K562 (cell line): ENCODE measurements around the gene ITGB2. TPM values are rescaled to one million over a fixed set of nuclear protein-coding genes. Genes with fewer than 3 reads are reported as not detected.

ENCODE experiments used
- ARID1B ChIP-seq: fragments of 450-650 bp; IDR thresholded peaks from 2 replicates; pipeline ENCODE4 v1.6.1; 2016; ENCODE audit warnings: antibody characterized with exemption, mild to moderate bottlenecking, inconsistent platforms
- CBX2 ChIP-seq: fragments of 200-600 bp; sonication (generic); IDR thresholded peaks from one replicate; pipeline ENCODE4 v1.6.1; 2012; ENCODE audit warnings: mild to moderate bottlenecking, low read length, inconsistent platforms; ENCODE audit not compliant: insufficient read depth, poor library complexity, severe bottlenecking
- FIP1L1 ChIP-seq: fragments of 200-400 bp; formaldehyde crosslinking; IDR thresholded peaks from 2 replicates; pipeline ENCODE4 v1.6.1; 2018; ENCODE audit warnings: mild to moderate bottlenecking, low read depth, low read length; ENCODE audit not compliant: poor library complexity, severe bottlenecking
- GABPB1 ChIP-seq: sonication (generic); formaldehyde crosslinking; IDR thresholded peaks from 2 replicates; pipeline ENCODE4 v1.8.0; 2022; ENCODE audit warnings: mild to moderate bottlenecking, missing genetic modification reagents
- HDAC1 ChIP-seq, 2 experiments: fragments of 450-650 bp; IDR thresholded peaks; 2 replicates each; pipeline ENCODE4 v1.6.1; 2016 to 2017; ENCODE audit warnings: inconsistent platforms in 1 of 2, mild to moderate bottlenecking in 1 of 2, moderate library complexity in 1 of 2
- LEF1 ChIP-seq: fragments of 450-650 bp; IDR thresholded peaks from 2 replicates; pipeline ENCODE4 v1.6.1; 2016; ENCODE audit warnings: mild to moderate bottlenecking
- MECOM ChIP-seq: fragments of 250-450 bp; sonication (Bioruptor Pico); IDR thresholded peaks from 2 replicates; pipeline ENCODE4 v1.8.0; 2022; ENCODE audit warnings: inconsistent platforms
- MIER1 ChIP-seq: fragments of 450-650 bp; IDR thresholded peaks from 2 replicates; pipeline ENCODE4 v1.6.1; 2016; ENCODE audit warnings: antibody characterized with exemption, mild to moderate bottlenecking, low read depth
- MYNN ChIP-seq, 2 experiments: sonication (generic); formaldehyde crosslinking in 1 of 2; IDR thresholded peaks; 2 replicates each; pipeline versions ENCODE4 v1.5.0 to v1.6.1; 2016 to 2020; ENCODE audit warnings: antibody characterized with exemption in 1 of 2, missing genetic modification reagents in 1 of 2
- PCBP2 ChIP-seq: fragments of 200-400 bp; formaldehyde crosslinking; IDR thresholded peaks from 2 replicates; pipeline ENCODE4 v1.6.1; 2018; ENCODE audit warnings: low read length, low read depth, mild to moderate bottlenecking, moderate library complexity; ENCODE audit not compliant: poor library complexity, severe bottlenecking
- SIN3B ChIP-seq: fragments of 450-650 bp; IDR thresholded peaks from 2 replicates; pipeline ENCODE4 v1.6.1; 2017; ENCODE audit warnings: low read depth, mild to moderate bottlenecking, moderate library complexity
- SRSF1 ChIP-seq: fragments of 200-400 bp; formaldehyde crosslinking; IDR thresholded peaks from 2 replicates; pipeline ENCODE4 v1.6.1; 2017; ENCODE audit warnings: mild to moderate bottlenecking, low read depth, low read length, moderate library complexity
- STAG1 ChIP-seq: sonication (generic); formaldehyde crosslinking; IDR thresholded peaks from 2 replicates; pipeline ENCODE4 v1.5.0; 2020; ENCODE audit warnings: missing genetic modification reagents, borderline replicate concordance
- U2AF2 ChIP-seq: fragments of 200-400 bp; formaldehyde crosslinking; optimal IDR thresholded peaks from 2 replicates; pipeline ENCODE3; 2017; ENCODE audit warnings: low read depth, mild to moderate bottlenecking, low read length
- ZNF24 ChIP-seq: fragments of 450-650 bp; IDR thresholded peaks from 2 replicates; pipeline ENCODE4 v1.6.1; 2016
- ZNF584 ChIP-seq: fragments of 200-800 bp; sonication (Bioruptor generic); IDR thresholded peaks from 2 replicates; pipeline ENCODE4 v1.6.1; 2016; ENCODE audit warnings: low read depth, mild to moderate bottlenecking, missing genetic modification characterization, missing compliant biosample characterization
- ZNF699 ChIP-seq: fragments of 250-450 bp; sonication (Bioruptor Pico); IDR thresholded peaks from 2 replicates; pipeline ENCODE4 v1.8.0; 2021; ENCODE audit warnings: mild to moderate bottlenecking, moderate library complexity; ENCODE audit not compliant: insufficient replicate concordance
- polyA plus RNA-seq, 8 experiments: library from polyadenylated mRNA; depleted of rRNA in 4 of 8; stranded (reverse) in 5 of 8; unstranded in 3 of 8; fragments of >200 nt; fragmentation: Nextera tagmentation in 2 of 8; fragmentation: Illumina TruSeq in 1 of 8; extraction: Ambion mirVana in 2 of 8; extraction: Trizol in 1 of 8; gene quantifications; 2 replicates each; pipeline versions ENCODE4 v1.2.1 to v1.2.3, GENCODE V29; 2011 to 2014; ENCODE audit warnings: inconsistent platforms in 1 of 8, missing spikeins in 1 of 8
- total RNA-seq, 7 experiments: library from RNA; depleted of rRNA in 6 of 7; stranded (reverse); fragments of >200 nt in 6 of 7; fragmentation: Illumina TruSeq in 2 of 7; extraction: Trizol in 2 of 7; gene quantifications; 2 replicates each; pipeline versions ENCODE4 v1.2.1 to v1.2.3, GENCODE V29; 2011 to 2021; ENCODE audit warnings: low replicate concordance in 1 of 7
- TF ChIP-seq, protein P1 (sequence below): fragments of 150-350 bp; conservative IDR thresholded peaks from 2 replicates; pipeline ENCODE4 v1.6.1; 2014; ENCODE audit warnings: low read length
- TF ChIP-seq, protein P2 (sequence below), 3 experiments: fragments of 200-800 bp in 1 of 3; sonication (Bioruptor generic) in 1 of 3; sonication (generic) in 1 of 3; formaldehyde crosslinking in 1 of 3; IDR thresholded peaks; 2 replicates each; pipeline versions ENCODE4 v1.6.1 to v1.8.0; 2016 to 2022; ENCODE audit warnings: mild to moderate bottlenecking in 2 of 3, missing compliant biosample characterization in 2 of 3, missing genetic modification characterization in 2 of 3, missing genetic modification reagents in 1 of 3
- TF ChIP-seq, protein P3 (sequence below): sonication (generic); formaldehyde crosslinking; IDR thresholded peaks from 2 replicates; pipeline ENCODE4 v1.8.0; 2023; ENCODE audit warnings: mild to moderate bottlenecking, missing genetic modification reagents

ITGB2 gene
- total and polyA plus RNA-seq, 9 of the 15 experiments (the other 6 are each of a cell fraction or from before 2014, with no cell fraction given): 0.07 to 1.3 (median 0.51) TPM; not detected in 2

DNA sequence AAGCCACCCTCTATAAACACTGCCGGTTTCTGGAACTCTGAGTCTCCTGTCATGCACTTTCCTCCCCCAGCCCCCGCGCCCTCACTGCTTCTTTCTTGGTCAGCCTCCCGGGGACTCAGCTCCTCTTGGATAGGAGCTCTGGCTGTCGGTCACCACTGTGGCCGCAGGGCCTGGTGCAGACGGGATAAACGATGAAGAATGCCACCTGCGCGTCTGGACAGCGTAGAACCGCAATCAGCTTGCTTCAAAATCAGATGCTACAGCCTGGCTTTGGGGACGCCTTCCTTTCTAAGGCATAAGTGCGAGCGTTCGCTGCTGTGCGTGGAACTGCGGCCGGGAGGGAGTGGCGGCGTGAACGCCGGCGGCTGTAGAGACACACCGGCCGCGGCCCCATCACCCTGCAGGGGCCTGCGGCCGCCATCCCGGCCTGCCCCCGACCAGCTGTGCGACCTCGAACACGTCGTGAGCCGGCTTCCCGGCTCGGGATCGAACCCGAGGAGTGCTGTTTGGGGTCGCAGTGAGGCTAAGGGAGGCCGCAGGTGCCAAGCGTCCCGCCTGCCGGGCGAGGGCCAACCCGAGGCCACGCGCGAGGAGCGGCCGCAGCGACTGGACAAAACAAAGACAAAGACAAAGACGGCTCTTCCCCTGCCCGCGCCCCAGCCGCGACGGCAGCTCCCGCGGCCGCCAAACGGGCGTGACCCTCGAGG is 47.9 kb downstream of the ITGB2 start (continued):
- TF ChIP-seq, protein P1, sequence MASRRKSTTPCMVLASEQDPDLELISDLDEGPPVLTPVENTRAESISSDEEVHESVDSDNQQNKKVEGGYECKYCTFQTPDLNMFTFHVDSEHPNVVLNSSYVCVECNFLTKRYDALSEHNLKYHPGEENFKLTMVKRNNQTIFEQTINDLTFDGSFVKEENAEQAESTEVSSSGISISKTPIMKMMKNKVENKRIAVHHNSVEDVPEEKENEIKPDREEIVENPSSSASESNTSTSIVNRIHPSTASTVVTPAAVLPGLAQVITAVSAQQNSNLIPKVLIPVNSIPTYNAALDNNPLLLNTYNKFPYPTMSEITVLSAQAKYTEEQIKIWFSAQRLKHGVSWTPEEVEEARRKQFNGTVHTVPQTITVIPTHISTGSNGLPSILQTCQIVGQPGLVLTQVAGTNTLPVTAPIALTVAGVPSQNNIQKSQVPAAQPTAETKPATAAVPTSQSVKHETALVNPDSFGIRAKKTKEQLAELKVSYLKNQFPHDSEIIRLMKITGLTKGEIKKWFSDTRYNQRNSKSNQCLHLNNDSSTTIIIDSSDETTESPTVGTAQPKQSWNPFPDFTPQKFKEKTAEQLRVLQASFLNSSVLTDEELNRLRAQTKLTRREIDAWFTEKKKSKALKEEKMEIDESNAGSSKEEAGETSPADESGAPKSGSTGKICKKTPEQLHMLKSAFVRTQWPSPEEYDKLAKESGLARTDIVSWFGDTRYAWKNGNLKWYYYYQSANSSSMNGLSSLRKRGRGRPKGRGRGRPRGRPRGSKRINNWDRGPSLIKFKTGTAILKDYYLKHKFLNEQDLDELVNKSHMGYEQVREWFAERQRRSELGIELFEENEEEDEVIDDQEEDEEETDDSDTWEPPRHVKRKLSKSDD: no peak
- TF ChIP-seq ZNF584 (CRISPR knock-in tag) (no peak), ARID1B (no peak), PCBP2 (no peak), FIP1L1 (peak; percentile 42), CBX2 (no peak), GABPB1 (CRISPR knock-in tag) (no peak; the same call in 1 of the 2 replicates), MYNN (IDR thresholded peaks at IDR 0.05) (no peak), MYNN (CRISPR knock-in tag; IDR thresholded peaks at IDR 0.05) (no peak), HDAC1 (IDR thresholded peaks at IDR 0.05) (no peak; a peak in 1 of 4 replicates), ZNF699 (CRISPR knock-in tag) (no peak), U2AF2 (no peak), SIN3B (no peak; the same call in 1 of the 2 replicates), LEF1 (no peak), STAG1 (CRISPR knock-in tag) (no peak), SRSF1 (no peak), ZNF24 (no peak), MIER1 (no peak), MECOM (CRISPR knock-in tag) (no peak)
- TF ChIP-seq, protein P2, sequence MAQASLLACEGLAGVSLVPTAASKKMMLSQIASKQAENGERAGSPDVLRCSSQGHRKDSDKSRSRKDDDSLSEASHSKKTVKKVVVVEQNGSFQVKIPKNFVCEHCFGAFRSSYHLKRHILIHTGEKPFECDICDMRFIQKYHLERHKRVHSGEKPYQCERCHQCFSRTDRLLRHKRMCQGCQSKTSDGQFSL (CRISPR knock-in tag; IDR thresholded peaks at IDR 0.05): no peak
- TF ChIP-seq, protein P2 (tag; IDR thresholded peaks at IDR 0.05): no peak
- TF ChIP-seq, protein P3, sequence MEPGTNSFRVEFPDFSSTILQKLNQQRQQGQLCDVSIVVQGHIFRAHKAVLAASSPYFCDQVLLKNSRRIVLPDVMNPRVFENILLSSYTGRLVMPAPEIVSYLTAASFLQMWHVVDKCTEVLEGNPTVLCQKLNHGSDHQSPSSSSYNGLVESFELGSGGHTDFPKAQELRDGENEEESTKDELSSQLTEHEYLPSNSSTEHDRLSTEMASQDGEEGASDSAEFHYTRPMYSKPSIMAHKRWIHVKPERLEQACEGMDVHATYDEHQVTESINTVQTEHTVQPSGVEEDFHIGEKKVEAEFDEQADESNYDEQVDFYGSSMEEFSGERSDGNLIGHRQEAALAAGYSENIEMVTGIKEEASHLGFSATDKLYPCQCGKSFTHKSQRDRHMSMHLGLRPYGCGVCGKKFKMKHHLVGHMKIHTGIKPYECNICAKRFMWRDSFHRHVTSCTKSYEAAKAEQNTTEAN (CRISPR knock-in tag): no peak
